Measurements from ENCODE around the gene GLP2R.

The GLP2R gene

GRCh38 chr17:9859781-9860180, 34.1 kb downstream of the GLP2R start:
- no peak for DNase-seq

- no peak for DNase-seq
Observed at GRCh38 chr17:9860851-9861250, 35.1 kb downstream of the GLP2R start.

- no peak for DNase-seq
Observed at GRCh38 chr17:9862220-9862619, 36.5 kb downstream of the GLP2R start.

GRCh38 chr17:9862949-9863348, 37.2 kb downstream of the GLP2R start:
- DNase-seq, result no peak

- no peak for DNase-seq
Observed at GRCh38 chr17:9865586-9865985, 39.9 kb downstream of the GLP2R start.

- DNase-seq, result no peak
Observed at GRCh38 chr17:9868552-9868951, 42.8 kb downstream of the GLP2R start.

- DNase-seq, result no peak
Observed at GRCh38 chr17:9872852-9873251, 47.1 kb downstream of the GLP2R start.

- DNase-seq, result no peak
Observed at GRCh38 chr17:9874722-9875121, 49.0 kb downstream of the GLP2R start.

- no peak for DNase-seq
Observed at GRCh38 chr17:9875441-9875840, 49.7 kb downstream of the GLP2R start.

GRCh38 chr17:9878356-9878755, 52.6 kb downstream of the GLP2R start:
- no peak for DNase-seq

GRCh38 chr17:9878786-9879525, 53.2 kb downstream of the GLP2R start:
- no peak for DNase-seq

- no peak for DNase-seq
Observed at GRCh38 chr17:9880582-9880999, 54.9 kb downstream of the GLP2R start.

- no peak for DNase-seq
Observed at GRCh38 chr17:9883451-9883850, 57.7 kb downstream of the GLP2R start.

- no peak for DNase-seq
Observed at GRCh38 chr17:9886141-9886930, 60.6 kb downstream of the GLP2R start.

GRCh38 chr17:9887508-9887907, 61.8 kb downstream of the GLP2R start:
- DNase-seq, result no peak

GRCh38 chr17:9890124-9890523, 64.4 kb downstream of the GLP2R start:
- DNase-seq, result no peak

GRCh38 chr17:9893411-9894012, 67.8 kb downstream of the GLP2R start:
- DNase-seq, result no peak

GRCh38 chr17:9894231-9894630, 68.5 kb downstream of the GLP2R start:
- no peak for DNase-seq

GRCh38 chr17:9895923-9896322, 70.2 kb downstream of the GLP2R start:
- DNase-seq, result no peak

GRCh38 chr17:9897372-9897968, 71.7 kb downstream of the GLP2R start:
- no peak for DNase-seq

- DNase-seq, result no peak
Observed at GRCh38 chr17:9898812-9899211, 73.1 kb downstream of the GLP2R start.

- no peak for DNase-seq
Observed at GRCh38 chr17:9899280-9900043, 73.7 kb downstream of the GLP2R start.

Measured in CD4-positive, alpha-beta T cell treated with Interleukin-15 for 1 hour (primary cell).